DOHH2 (cell line): ENCODE results near the gene CYTH1.

Experiments used
- H3F3A ChIP-seq: fragments of 200-600 bp; sonication (generic), shearing (Covaris generic); 2 replicates; pipeline ENCODE4 v1.6.0; 2016; ENCODE audit warnings: antibody characterized with exemption, mild to moderate bottlenecking; ENCODE audit not compliant: control insufficient read depth, insufficient read depth
- H3K27ac ChIP-seq: fragments of 200-600 bp; sonication (generic); 2 replicates; pipeline ENCODE4 v1.5.1; 2014; ENCODE audit warnings: low read depth, mild to moderate bottlenecking, low read length, moderate library complexity
- H3K27me3 ChIP-seq: fragments of 200-600 bp; sonication (generic); 2 replicates; pipeline ENCODE4 v1.6.1; 2014; ENCODE audit warnings: mild to moderate bottlenecking, low read length, mixed read lengths; ENCODE audit not compliant: control insufficient read depth
- H3K36me3 ChIP-seq: fragments of 200-600 bp; sonication (generic); 2 replicates; pipeline ENCODE4 v1.6.1; 2014; ENCODE audit warnings: mild to moderate bottlenecking, low read length, moderate library complexity, mixed read lengths; ENCODE audit not compliant: control insufficient read depth
- H3K4me1 ChIP-seq: fragments of 200-600 bp; sonication (generic); 2 replicates; pipeline ENCODE4 v1.6.1; 2014; ENCODE audit warnings: mild to moderate bottlenecking, low read length, mixed read lengths; ENCODE audit not compliant: control insufficient read depth
- H3K4me2 ChIP-seq: fragments of 200-600 bp; sonication (generic); 2 replicates; pipeline ENCODE4 v1.6.0; 2014; ENCODE audit warnings: mild to moderate bottlenecking, low read length, moderate library complexity
- H3K4me3 ChIP-seq: fragments of 200-600 bp; sonication (generic); 2 replicates; pipeline ENCODE4 v1.5.1; 2014; ENCODE audit warnings: mild to moderate bottlenecking, low read length, mixed read lengths
- H3K79me2 ChIP-seq: fragments of 200-600 bp; sonication (generic); 2 replicates; pipeline ENCODE4 v1.6.1; 2014; ENCODE audit warnings: mild to moderate bottlenecking, low read length, mixed read lengths; ENCODE audit not compliant: control insufficient read depth
- H3K9me2 ChIP-seq: fragments of 200-600 bp; sonication (generic); replicated peaks from 2 replicates; pipeline ENCODE4 v1.6.1; 2014; ENCODE audit warnings: mild to moderate bottlenecking, low read length, mixed read lengths; ENCODE audit not compliant: control insufficient read depth
- H3K9me3 ChIP-seq: fragments of 200-600 bp; sonication (generic); 2 replicates; pipeline ENCODE4 v1.6.1; 2014; ENCODE audit warnings: antibody characterized with exemption, low read length, mixed read lengths; ENCODE audit not compliant: control insufficient read depth, insufficient read depth
- H4K20me1 ChIP-seq: fragments of 200-600 bp; sonication (generic); 2 replicates; pipeline ENCODE4 v1.6.0; 2014; ENCODE audit warnings: low read depth, mild to moderate bottlenecking, antibody characterized with exemption, low read length, moderate library complexity; ENCODE audit not compliant: control insufficient read depth, insufficient read depth
- CTCF ChIP-seq: fragments of 200-600 bp; sonication (generic); IDR thresholded peaks from one replicate; pipeline ENCODE4 v1.5.1; 2014; ENCODE audit warnings: antibody characterized with exemption, mild to moderate bottlenecking, low read depth, low read length; ENCODE audit not compliant: poor library complexity, severe bottlenecking
- EZH2phosphoT487 ChIP-seq: fragments of 200-600 bp; sonication (generic); IDR thresholded peaks from 2 replicates; pipeline ENCODE4 v1.6.1; 2017; ENCODE audit warnings: borderline replicate concordance, mild to moderate bottlenecking, antibody characterized with exemption, low read length, moderate library complexity, mixed read lengths

CYTH1 gene

GRCh38 chr17:78731904-78732303 is 50.2 kb downstream of the CYTH1 start:
- Histone ChIP-seq H3K9me2 (no peaks in the 10 kb centered on the region), H3K4me1 (peaks cover 86% of the 10 kb centered on the region), H3K79me2 (peaks cover 97% of the 10 kb centered on the region), H3K4me3 (peak overlapping the region; percentile 86), H3K9me3 (no peaks in the 10 kb centered on the region), H3F3A (peaks cover 30% of the 10 kb centered on the region), H3K27me3 (no peaks in the 10 kb centered on the region), H4K20me1 (peaks cover 11% of the 10 kb centered on the region; the same call in 1 of the 2 replicates), H3K4me2 (peak overlapping the region; percentile 84), H3K27ac (peak overlapping the region; percentile 96), H3K36me3 (peaks cover 37% of the 10 kb centered on the region)
- TF ChIP-seq CTCF = no peak
- no peak for TF ChIP-seq EZH2phosphoT487

DNA sequence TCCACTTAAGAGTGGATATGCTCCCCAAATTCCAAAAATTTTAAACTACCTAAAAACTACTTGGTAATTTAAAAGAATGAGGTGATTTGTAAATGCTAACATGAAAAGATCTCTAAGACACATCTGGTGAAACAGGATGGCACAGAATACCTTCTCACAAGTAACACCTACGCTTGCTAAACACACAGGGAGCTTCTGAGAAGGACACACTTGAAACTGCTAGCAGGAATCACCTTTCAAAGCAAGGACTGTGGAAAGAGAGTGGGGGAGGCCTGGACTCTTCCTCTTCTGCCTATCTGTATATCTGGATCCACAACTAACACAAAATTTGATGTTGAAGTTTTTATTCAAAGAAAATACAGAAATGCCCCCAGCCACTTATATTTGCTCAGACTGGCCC is 52.4 kb downstream of the CYTH1 start:
- Histone ChIP-seq H3F3A (peaks cover 22% of the 10 kb centered on the region), H3K79me2 (peaks cover 97% of the 10 kb centered on the region), H3K4me3 (peak overlapping the region; percentile 58), H3K4me2 (peak overlapping the region; percentile 84), H3K9me2 (no peaks in the 10 kb centered on the region), H3K27ac (peak overlapping the region; percentile 96), H4K20me1 (peaks cover 19% of the 10 kb centered on the region; the same call in 1 of the 2 replicates), H3K27me3 (no peaks in the 10 kb centered on the region), H3K36me3 (peaks cover 31% of the 10 kb centered on the region), H3K9me3 (no peaks in the 10 kb centered on the region), H3K4me1 (peaks cover 98% of the 10 kb centered on the region)
- no peak for TF ChIP-seq EZH2phosphoT487
- TF ChIP-seq CTCF = no peak

DNA sequence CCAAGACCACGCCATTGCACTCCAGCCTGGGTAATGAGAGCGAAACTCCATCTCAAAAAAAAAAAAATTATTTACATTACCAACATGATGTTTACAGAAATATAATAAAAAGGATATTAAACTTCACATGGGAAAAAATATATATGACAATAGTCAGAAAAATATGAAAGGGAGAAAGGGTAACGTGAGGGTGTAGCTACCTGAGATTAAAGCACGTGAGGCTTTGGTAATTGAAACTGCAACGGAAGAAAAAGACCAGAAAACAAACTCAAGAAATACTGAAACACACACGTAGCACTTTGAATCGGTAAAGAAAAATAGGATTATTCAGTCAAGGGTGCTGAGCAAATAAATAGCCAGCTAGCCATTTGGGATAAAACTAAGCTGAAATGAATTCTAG is 53.6 kb downstream of the CYTH1 start:
- peaks cover 30% of the 10 kb centered on the region; the same call in 1 of the 2 replicates for H4K20me1 ChIP-seq
- H3K79me2 ChIP-seq = peaks cover 97% of the 10 kb centered on the region
- peaks cover 98% of the 10 kb centered on the region for H3K4me1 ChIP-seq
- TF ChIP-seq EZH2phosphoT487 (no peak), CTCF (no peak)
- no peak overlapping the region for H3K4me3 ChIP-seq
- H3K9me3 ChIP-seq = no peaks in the 10 kb centered on the region
- H3K27me3 ChIP-seq = no peaks in the 10 kb centered on the region
- H3K4me2 ChIP-seq = 0 out of 2 replicates have a peak overlapping the region, but pooled peaks have one; percentile 7
- no peaks in the 10 kb centered on the region for H3K9me2 ChIP-seq
- peaks cover 20% of the 10 kb centered on the region for H3F3A ChIP-seq
- H3K27ac ChIP-seq = no peak overlapping the region
- peaks cover 35% of the 10 kb centered on the region for H3K36me3 ChIP-seq
